Spleen (tissue), 11 donors: ENCODE results near the gene HOXD13. TPM values are rescaled to one million over a fixed set of nuclear protein-coding genes. Genes with fewer than 3 reads are reported as not detected.

Source experiments
- DNase-seq: peaks from one replicate; pipeline ENCODE4 v3.0.0-alpha.2; 2020
- H3K27ac ChIP-seq, 8 donors: fragments of 200-600 bp; sonication (generic) in 7 of 8; 1 replicate in 4 of 8; 2 replicates in 4 of 8; pipeline versions ENCODE4 v1.5.0 to v1.8.0; 2016 to 2021; ENCODE audit warnings: inconsistent platforms in 4 of 8, mild to moderate bottlenecking in 4 of 8, moderate library complexity in 1 of 8
- H3K27me3 ChIP-seq, 7 donors: fragments of 200-600 bp; sonication (generic) in 6 of 7; replicated peaks in 1 of 7; 1 replicate in 4 of 7; 2 replicates in 3 of 7; pipeline versions ENCODE4 v1.5.0 to v1.8.0; 2016 to 2021; ENCODE audit warnings: inconsistent platforms in 3 of 7, mild to moderate bottlenecking in 1 of 7
- H3K36me3 ChIP-seq, 6 donors: fragments of 200-600 bp; sonication (generic) in 5 of 6; 1 replicate in 4 of 6; 2 replicates in 2 of 6; pipeline versions ENCODE4 v1.5.0 to v1.8.0; 2016 to 2021; ENCODE audit warnings: inconsistent platforms in 2 of 6
- H3K4me1 ChIP-seq, 6 donors: fragments of 200-600 bp; sonication (generic) in 5 of 6; 1 replicate in 3 of 6; 2 replicates in 3 of 6; pipeline versions ENCODE4 v1.5.0 to v1.8.0; 2016 to 2021; ENCODE audit warnings: inconsistent platforms in 3 of 6
- H3K4me3 ChIP-seq, 8 donors: fragments of 200-600 bp; sonication (generic) in 7 of 8; 1 replicate in 4 of 8; 2 replicates in 4 of 8; pipeline versions ENCODE4 v1.5.0 to v1.8.0; 2016 to 2021; ENCODE audit warnings: inconsistent platforms in 4 of 8, mild to moderate bottlenecking in 4 of 8, moderate library complexity in 2 of 8
- H3K9me3 ChIP-seq, 8 donors: fragments of 200-600 bp; sonication (generic) in 7 of 8; 1 replicate in 4 of 8; 2 replicates in 4 of 8; pipeline versions ENCODE4 v1.5.0 to v1.8.0; 2016 to 2021; ENCODE audit warnings: inconsistent platforms in 4 of 8
- CTCF ChIP-seq, 11 experiments: fragments of 200-600 bp in 7 of 11; fragments of 450-650 bp in 4 of 11; sonication (generic) in 4 of 11; IDR thresholded peaks in 8 of 11; conservative IDR thresholded peaks in 3 of 11; 1 replicate in 7 of 11; 2 replicates in 4 of 11; pipeline versions ENCODE4 v1.4.0 to v1.8.0; 2016 to 2021; ENCODE audit warnings: antibody characterized with exemption in 11 of 11, inconsistent platforms in 4 of 11, mild to moderate bottlenecking in 1 of 11
- POLR2A ChIP-seq, 3 donors: fragments of 450-650 bp; IDR thresholded peaks; one replicate each; pipeline ENCODE4 v1.5.1; 2017; ENCODE audit warnings: antibody characterized with exemption in 3 of 3, mild to moderate bottlenecking in 1 of 3
- POLR2AphosphoS5 ChIP-seq, 3 donors: sonication (generic); formaldehyde crosslinking; IDR thresholded peaks; one replicate each; pipeline ENCODE4 v1.5.1; 2017; ENCODE audit warnings: antibody characterized with exemption in 3 of 3
- WGBS, 5 donors: extraction: QIAGEN DNeasy Blood & Tissue Kit in 3 of 5; methylation state at CpG; one replicate each; pipeline versions ENCODE4 v1.1.5 to v1.1.7; 2013 to 2018; 5-methylcytosine and 5-hydroxymethylcytosine counted together
- intact Hi-C: fragments of 100-400 bp; cut with DNase I; formaldehyde crosslinking; loops from one replicate; pipeline ENCODE4 v1.15.0; 2023; ENCODE audit warnings: low total_unique reads
- polyA plus RNA-seq, 3 donors: library from polyadenylated mRNA; stranded (reverse); fragments of 200-250 nt; gene quantifications; one replicate each; pipeline ENCODE4 v1.2.1, GENCODE V29; 2013
- total RNA-seq, 7 donors: library from RNA; depleted of rRNA in 3 of 7; stranded (reverse); fragments of >200 nt in 3 of 7; fragmentation: NEBNext Ultra II Directional in 4 of 7; extraction: Animal tissue kit (Norgen Biotek cat#: 25700) in 4 of 7; gene quantifications; one replicate each; pipeline versions ENCODE4 v1.1.0 to v1.2.1, GENCODE V29; 2016 to 2021
- donor health status: healthy with polysubstance abuse.
- donor health status: DM: no; HTN: no; CAD: no; lungs with moderate emphysema.
- donor health status: DM: no; HTN: no; CAD: no.
- donor health status: Bipolar disorder and iron deficiency.
- donor health status: healthy.
- donor health status: DM: no; HTN: no; CAD: no.
- donor health status: DM: yes; HTN: yes; CAD: no.

The HOXD13 gene
- total and polyA plus RNA-seq, 10 donors = not detected

GRCh38 chr2:176110415-176111308 is 18.1 kb downstream of the HOXD13 start:
- Histone ChIP-seq H3K9me3 (peaks cover 0 to 5% (median 0%) of the 10 kb centered on the region in 8 donors), H3K27me3 (peaks cover 20 to 100% (median 97%) of the 10 kb centered on the region in 7 donors), H3K27ac (no peak overlapping the region), H3K4me1 (peaks cover 10 to 43% (median 27%) of the 10 kb centered on the region in 6 donors), H3K4me3 (no peak overlapping the region), H3K36me3 (no peaks in the 10 kb centered on the region)
- WGBS, 5 donors = 19 to 29% (median 20%) methylated on average over 7 of the region's 7 CpGs
- DNase-seq = no peak
- intact Hi-C loops = loop anchor here (10.0 kb wide), 1 partner anchor 704 kb away; no protein-coding TSS in a partner anchor
- no peak for TF ChIP-seq CTCF (IDR thresholded peaks at IDR 0.05 in 8 of 11, conservative IDR thresholded peaks at IDR 0.05 in 3 of 11)
- no peak for TF ChIP-seq POLR2A (IDR thresholded peaks at IDR 0.05)
- no peak for TF ChIP-seq POLR2AphosphoS5 (IDR thresholded peaks at IDR 0.05)

GRCh38 chr2:176111309-176111663 is 18.8 kb downstream of the HOXD13 start:
- Histone ChIP-seq H3K9me3 (peaks cover 0 to 5% (median 0%) of the 10 kb centered on the region in 8 donors), H3K4me1 (peaks cover 10 to 43% (median 25%) of the 10 kb centered on the region in 6 donors), H3K4me3 (no peak overlapping the region), H3K27ac (no peak overlapping the region), H3K27me3 (peaks cover 20 to 100% (median 97%) of the 10 kb centered on the region in 7 donors), H3K36me3 (no peaks in the 10 kb centered on the region)
- TF ChIP-seq POLR2A (IDR thresholded peaks at IDR 0.05) (no peak), POLR2AphosphoS5 (IDR thresholded peaks at IDR 0.05) (peak in 2 of 3 donors; percentile 30 to 38), CTCF (IDR thresholded peaks at IDR 0.05 in 8 of 11, conservative IDR thresholded peaks at IDR 0.05 in 3 of 11) (peak in 7 of 11 experiments; percentile 33 to 52 (median 40))
- WGBS, 5 donors = 3 to 4% (median 3%) methylated on average over 16 of the region's 16 CpGs
- no peak for DNase-seq
- intact Hi-C loops = loop anchor here (10.0 kb wide), 1 partner anchor 704 kb away; no protein-coding TSS in a partner anchor

- intact Hi-C loops = loop anchor here (10.0 kb wide), 1 partner anchor 703 kb away; no protein-coding TSS in a partner anchor
- H3K27ac ChIP-seq = no peak overlapping the region
- DNase-seq = no peak
- peaks cover 3 to 43% (median 18%) of the 10 kb centered on the region in 6 donors for H3K4me1 ChIP-seq
- H3K36me3 ChIP-seq = no peaks in the 10 kb centered on the region
- H3K27me3 ChIP-seq = peaks cover 21 to 100% (median 97%) of the 10 kb centered on the region in 7 donors
- peaks cover 0 to 9% (median 0%) of the 10 kb centered on the region in 8 donors for H3K9me3 ChIP-seq
- whole genome bisulfite sequencing, 5 donors = 4 to 11% (median 7%) methylated on average over 29 of the region's 29 CpGs
- no peak overlapping the region for H3K4me3 ChIP-seq
- TF ChIP-seq POLR2AphosphoS5 (IDR thresholded peaks at IDR 0.05) (no peak), POLR2A (IDR thresholded peaks at IDR 0.05) (no peak), CTCF (IDR thresholded peaks at IDR 0.05 in 8 of 11, conservative IDR thresholded peaks at IDR 0.05 in 3 of 11) (no peak)
These were observed 19.4 kb downstream of the HOXD13 start for GRCh38 chr2:176111846-176112374.
